Tibial nerve (tissue), 3 donors: Measurements from ENCODE around the gene HES4.

Experiments used
- CTCF ChIP-seq, 5 experiments: fragments of 200-600 bp in 3 of 5; fragments of 450-650 bp in 2 of 5; sonication (generic) in 3 of 5; IDR thresholded peaks; one replicate each; pipeline ENCODE4 v1.5.1; 2016 to 2019; ENCODE audit warnings: antibody characterized with exemption in 5 of 5, mild to moderate bottlenecking in 3 of 5, moderate library complexity in 2 of 5
- POLR2A ChIP-seq, 2 donors: fragments of 450-650 bp; IDR thresholded peaks; one replicate each; pipeline ENCODE4 v1.6.1; 2017; ENCODE audit warnings: antibody characterized with exemption in 2 of 2, mild to moderate bottlenecking in 2 of 2, moderate library complexity in 2 of 2

DNA sequence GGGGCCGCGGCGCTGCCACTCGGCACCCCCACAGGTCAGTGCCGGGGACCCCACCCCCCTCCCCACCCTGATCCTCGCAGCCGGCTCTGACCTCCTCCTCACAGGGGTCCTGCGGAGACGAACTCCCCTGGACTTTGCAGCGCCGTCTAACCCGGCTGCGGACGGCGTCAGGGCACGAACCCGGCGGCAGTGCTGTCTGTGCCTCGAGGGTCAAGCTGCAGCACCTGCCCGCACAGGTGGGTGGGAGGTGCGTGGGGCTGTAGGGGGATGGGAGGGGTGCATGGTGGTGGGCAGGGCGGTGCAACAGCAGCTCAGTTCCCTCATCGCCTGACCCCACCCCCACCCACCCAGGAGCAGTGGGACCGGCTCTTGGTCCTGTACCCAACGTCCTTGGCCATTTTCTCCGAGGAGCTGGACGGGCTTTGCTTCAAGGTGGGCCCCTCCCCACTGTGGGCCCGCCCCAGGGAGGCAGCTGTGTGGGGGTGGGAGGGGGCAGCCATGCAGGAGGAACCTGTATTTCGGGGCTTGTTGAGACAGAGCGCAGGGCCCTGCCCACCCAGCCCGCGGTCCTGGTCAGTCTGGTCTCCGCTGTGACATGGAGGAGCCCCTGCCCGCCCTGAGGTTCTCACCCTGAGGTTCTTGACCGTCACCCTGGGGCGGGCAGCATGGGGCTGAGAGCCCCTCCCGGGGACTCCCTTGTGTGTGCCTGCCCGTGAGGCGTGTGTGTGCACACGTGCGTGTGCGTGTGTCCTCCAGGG lies 28.7 kb downstream of the HES4 start:
- TF ChIP-seq CTCF (IDR thresholded peaks at IDR 0.05) (no peak), POLR2A (IDR thresholded peaks at IDR 0.05) (no peak)
